ENCODE data around the gene CELF2. TPM values are rescaled to one million over a fixed set of nuclear protein-coding genes. Genes with fewer than 3 reads are reported as not detected.

Gene CELF2
- total RNA-seq, 1 donor from 2014 or later = 110 TPM

DNA sequence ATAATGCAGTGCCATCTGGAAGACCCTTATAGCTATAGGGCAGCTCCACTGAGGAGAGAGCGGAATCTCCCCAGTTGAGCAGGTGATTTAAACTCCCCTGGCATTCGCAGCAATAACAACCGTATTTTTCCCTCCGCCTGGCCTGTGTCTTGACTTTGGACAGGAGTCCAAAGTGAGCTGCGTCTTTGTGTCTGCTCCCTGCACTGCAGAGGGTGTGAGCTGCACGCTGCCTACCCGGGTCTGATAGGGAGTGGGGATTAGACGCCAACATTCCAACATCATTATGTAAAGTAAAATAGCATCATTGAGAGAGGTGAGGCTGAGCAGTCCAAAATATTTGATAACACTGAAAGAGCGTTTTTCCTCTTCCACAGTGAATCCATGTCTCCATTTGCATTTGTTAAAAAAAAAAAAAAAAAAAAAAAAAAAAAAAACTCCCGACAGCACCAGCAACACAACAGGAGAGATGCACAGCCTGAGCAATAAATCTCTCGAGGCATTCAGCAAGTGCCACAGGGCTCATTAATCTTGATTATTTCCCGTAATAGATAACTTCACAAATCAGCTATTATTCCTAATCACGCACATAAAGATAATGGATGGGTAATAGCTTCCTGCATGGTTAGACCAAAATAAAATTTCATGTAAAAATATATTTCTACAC, 68.6 kb downstream of the CELF2 start:
- no peaks in the 10 kb centered on the region for H3K36me3 ChIP-seq
- intact Hi-C loops (cut with DNase I) = no loop called here
- H3K4me3 ChIP-seq = no peak overlapping the region
- TF ChIP-seq, protein P1, sequence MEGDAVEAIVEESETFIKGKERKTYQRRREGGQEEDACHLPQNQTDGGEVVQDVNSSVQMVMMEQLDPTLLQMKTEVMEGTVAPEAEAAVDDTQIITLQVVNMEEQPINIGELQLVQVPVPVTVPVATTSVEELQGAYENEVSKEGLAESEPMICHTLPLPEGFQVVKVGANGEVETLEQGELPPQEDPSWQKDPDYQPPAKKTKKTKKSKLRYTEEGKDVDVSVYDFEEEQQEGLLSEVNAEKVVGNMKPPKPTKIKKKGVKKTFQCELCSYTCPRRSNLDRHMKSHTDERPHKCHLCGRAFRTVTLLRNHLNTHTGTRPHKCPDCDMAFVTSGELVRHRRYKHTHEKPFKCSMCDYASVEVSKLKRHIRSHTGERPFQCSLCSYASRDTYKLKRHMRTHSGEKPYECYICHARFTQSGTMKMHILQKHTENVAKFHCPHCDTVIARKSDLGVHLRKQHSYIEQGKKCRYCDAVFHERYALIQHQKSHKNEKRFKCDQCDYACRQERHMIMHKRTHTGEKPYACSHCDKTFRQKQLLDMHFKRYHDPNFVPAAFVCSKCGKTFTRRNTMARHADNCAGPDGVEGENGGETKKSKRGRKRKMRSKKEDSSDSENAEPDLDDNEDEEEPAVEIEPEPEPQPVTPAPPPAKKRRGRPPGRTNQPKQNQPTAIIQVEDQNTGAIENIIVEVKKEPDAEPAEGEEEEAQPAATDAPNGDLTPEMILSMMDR (IDR thresholded peaks at IDR 0.05) = no peak
- H3K4me1 ChIP-seq = peaks cover 10% of the 10 kb centered on the region
- ATAC-seq (peak; percentile 85), DNase-seq (no peak)
- no peaks in the 10 kb centered on the region for H3K27me3 ChIP-seq
- H3K9me3 ChIP-seq = no peaks in the 10 kb centered on the region
- H3K27ac ChIP-seq = no peak overlapping the region

DNA sequence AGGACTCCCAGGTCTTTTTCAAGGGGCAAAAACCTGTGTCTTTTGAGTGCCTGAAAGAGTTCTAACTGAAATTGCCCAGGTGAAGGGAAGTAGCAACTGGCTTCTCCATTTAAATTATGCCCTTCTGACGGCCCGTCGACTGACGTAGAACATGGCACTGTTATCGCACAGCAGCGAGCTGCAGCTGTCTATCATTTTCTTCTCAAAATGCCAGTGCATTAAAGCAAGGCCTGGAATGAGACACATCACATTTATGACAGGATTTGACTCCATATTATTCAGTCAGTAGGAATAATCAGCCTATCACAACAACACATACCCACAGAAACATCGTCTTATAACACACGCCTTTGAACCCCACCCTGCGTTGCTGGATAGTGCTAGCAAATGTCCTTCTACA, 69.7 kb downstream of the CELF2 start:
- Histone ChIP-seq H3K4me1 (peaks cover 5% of the 10 kb centered on the region), H3K4me3 (no peak overlapping the region), H3K27me3 (no peaks in the 10 kb centered on the region), H3K9me3 (no peaks in the 10 kb centered on the region), H3K36me3 (no peaks in the 10 kb centered on the region), H3K27ac (no peak overlapping the region)
- intact Hi-C loops (cut with DNase I) = no loop called here
- TF ChIP-seq, protein P1 (IDR thresholded peaks at IDR 0.05) = no peak
- DNase-seq = no peak
- no peak for ATAC-seq

DNA sequence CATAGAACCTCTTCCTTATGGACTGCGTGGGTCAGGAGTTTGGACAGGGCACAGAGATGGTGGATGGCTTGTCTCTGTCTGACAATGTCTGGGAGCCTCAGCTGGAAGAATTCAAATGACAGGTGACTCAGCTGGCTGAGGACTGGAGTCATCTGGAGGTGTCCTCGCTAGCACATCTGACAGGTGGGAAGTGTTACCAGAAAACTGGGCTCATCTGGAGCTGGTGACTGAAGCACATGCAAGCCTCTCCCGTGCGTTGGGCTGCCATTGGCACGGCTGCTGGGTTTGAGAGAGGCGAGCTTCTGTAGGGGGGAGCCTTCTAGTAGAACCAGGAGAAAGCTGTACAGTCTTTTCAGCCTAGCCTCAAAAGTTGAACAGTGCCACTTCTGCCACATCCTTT, 71.0 kb downstream of the CELF2 start:
- TF ChIP-seq, protein P1 (IDR thresholded peaks at IDR 0.05) = no peak
- Histone ChIP-seq H3K9me3 (no peaks in the 10 kb centered on the region), H3K27ac (no peak overlapping the region), H3K36me3 (no peaks in the 10 kb centered on the region), H3K4me1 (no peaks in the 10 kb centered on the region), H3K27me3 (no peaks in the 10 kb centered on the region), H3K4me3 (no peak overlapping the region)
- DNase-seq = no peak
- intact Hi-C loops (cut with DNase I) = no loop called here
- no peak for ATAC-seq

DNA sequence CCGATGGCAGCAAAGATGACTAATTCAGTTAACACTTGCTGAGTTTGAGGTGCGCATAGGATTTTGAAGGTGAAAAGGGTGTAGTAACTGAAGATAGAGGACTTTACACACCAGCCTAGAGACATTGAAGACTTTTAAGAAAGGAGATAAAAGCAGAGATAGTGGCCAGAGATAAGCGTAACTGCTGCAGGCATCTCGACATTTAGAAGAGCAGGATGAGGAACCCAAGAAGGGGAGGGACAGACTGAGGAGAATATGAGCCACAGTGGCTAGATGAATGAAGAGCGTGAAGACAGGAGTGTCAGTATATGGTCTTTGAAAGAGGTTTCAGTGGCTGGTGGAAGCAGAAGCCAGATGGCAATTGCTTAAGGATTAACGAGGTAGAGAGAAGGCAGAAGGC, 71.6 kb downstream of the CELF2 start:
- H3K4me3 ChIP-seq = no peak overlapping the region
- H3K9me3 ChIP-seq = no peaks in the 10 kb centered on the region
- H3K4me1 ChIP-seq = no peaks in the 10 kb centered on the region
- H3K36me3 ChIP-seq = no peaks in the 10 kb centered on the region
- intact Hi-C loops (cut with DNase I) = no loop called here
- DNase-seq = no peak
- H3K27ac ChIP-seq = no peak overlapping the region
- ATAC-seq = no peak
- H3K27me3 ChIP-seq = no peaks in the 10 kb centered on the region
- TF ChIP-seq, protein P1 (IDR thresholded peaks at IDR 0.05) = no peak

DNA sequence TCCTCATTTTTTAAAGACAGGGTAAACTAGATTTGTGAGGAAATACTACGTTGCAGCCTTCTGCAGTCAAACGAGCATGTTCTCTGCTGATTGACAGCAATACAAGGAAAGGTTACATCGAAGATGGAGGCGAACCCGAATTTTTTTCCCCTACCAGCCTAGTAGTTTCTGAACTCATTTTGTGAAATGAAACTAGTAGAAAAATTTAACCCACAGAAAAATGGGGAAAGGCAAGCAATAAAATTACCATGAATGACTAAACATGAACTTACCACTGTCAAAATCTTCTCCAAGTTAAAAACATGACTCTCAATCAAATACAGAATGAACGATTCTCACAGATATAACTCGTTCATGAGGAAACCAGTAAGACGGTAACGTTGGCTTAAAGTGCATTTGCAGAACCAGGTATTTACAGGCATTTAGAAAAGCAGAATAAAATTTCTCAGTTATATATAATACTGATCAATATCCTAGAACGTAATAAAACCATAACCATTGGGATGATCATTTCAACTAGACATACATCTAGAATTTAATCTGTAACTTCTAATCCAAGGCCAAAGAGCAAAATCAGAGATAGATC, 73.9 kb downstream of the CELF2 start:
- intact Hi-C loops (cut with DNase I) = no loop called here
- Histone ChIP-seq H3K27ac (no peak overlapping the region), H3K4me1 (no peaks in the 10 kb centered on the region), H3K9me3 (no peaks in the 10 kb centered on the region), H3K4me3 (no peak overlapping the region), H3K27me3 (no peaks in the 10 kb centered on the region), H3K36me3 (no peaks in the 10 kb centered on the region)
- TF ChIP-seq, protein P1 (IDR thresholded peaks at IDR 0.05) = no peak
- ATAC-seq (no peak), DNase-seq (no peak)
